H1 (cell line): ENCODE results near the gene ASRGL1. TPM values are rescaled to one million over a fixed set of nuclear protein-coding genes. Genes with fewer than 3 reads are reported as not detected.
"Not testable (repeated sequence)": the region's sequence is repeated elsewhere in the genome, so short reads cannot be mapped to it uniquely, and the experiment has no call there.

Source experiments
- CTCF ChIA-PET: fragments of 300-600 bp; sonication (Branson Sonifier 250); formaldehyde crosslinking; loops from one replicate; lab custom pipeline; 2021; ENCODE audit not compliant: partially characterized antibody; lab: Charles Lee
- POLR2A ChIA-PET: fragments of 300-600 bp; sonication (Branson Sonifier 250); formaldehyde crosslinking; loops from one replicate; lab custom pipeline; 2021; ENCODE audit warnings: inconsistent platforms; ENCODE audit not compliant: partially characterized antibody; lab: Charles Lee
- DNase-seq, 2 experiments: peaks; one replicate each; pipeline versions ENCODE4 v3.0.0 to v3.0.0-alpha.2; 2010 to 2022; ENCODE audit warnings: low spot score in 2 of 2, low read depth in 1 of 2, mixed read lengths in 1 of 2
- FAIRE-seq: peaks from 2 replicates; lab custom pipeline; 2011; peaks lifted over from hg19 to GRCh38; lab: Jason Lieb, UNC
- H2AFZ ChIP-seq: 2 replicates; pipeline ENCODE4 v1.8.1; 2012; ENCODE audit warnings: low read length, inconsistent platforms
- H2AK5ac ChIP-seq: 2 replicates; pipeline ENCODE4 v1.6.1; 2013; ENCODE audit warnings: low read depth, low read length
- H2BK120ac ChIP-seq: replicated peaks from 2 replicates; pipeline ENCODE3; 2013; ENCODE audit warnings: low read depth, low read length, inconsistent platforms
- H2BK12ac ChIP-seq: 2 replicates; pipeline ENCODE4 v1.6.1; 2013; ENCODE audit warnings: low read depth, low read length
- H2BK15ac ChIP-seq: 2 replicates; pipeline ENCODE4 v1.6.1; 2013; ENCODE audit warnings: low read length
- H2BK20ac ChIP-seq: 2 replicates; pipeline ENCODE4 v1.6.1; 2013; ENCODE audit warnings: low read length
- H2BK5ac ChIP-seq: 2 replicates; pipeline ENCODE4 v1.6.1; 2013; ENCODE audit warnings: low read depth, low read length
- H3K14ac ChIP-seq: 2 replicates; pipeline ENCODE4 v1.6.1; 2013; ENCODE audit warnings: inconsistent platforms; ENCODE audit not compliant: insufficient read length
- H3K18ac ChIP-seq: 2 replicates; pipeline ENCODE4 v1.6.1; 2013; ENCODE audit warnings: low read length; ENCODE audit errors: extremely low read depth
- H3K23ac ChIP-seq: 2 replicates; pipeline ENCODE4 v1.6.1; 2013; ENCODE audit warnings: inconsistent platforms; ENCODE audit not compliant: insufficient read length
- H3K23me2 ChIP-seq: 2 replicates; pipeline ENCODE4 v1.6.1; 2013; ENCODE audit warnings: low read depth, low read length
- H3K27ac ChIP-seq: 2 replicates; pipeline ENCODE4 v1.6.1; 2011; ENCODE audit warnings: low read depth, low read length, inconsistent platforms
- H3K27me3 ChIP-seq, 4 experiments: replicated peaks in 1 of 4; 1 replicate in 1 of 4; 2 replicates in 3 of 4; pipeline versions ENCODE4 v1.6.1 to v1.8.1; 2011 to 2013; ENCODE audit warnings: low read length in 3 of 4, mild to moderate bottlenecking in 3 of 4, inconsistent platforms in 2 of 4, mixed read lengths in 2 of 4, moderate library complexity in 1 of 4; ENCODE audit not compliant: control insufficient read depth in 3 of 4, insufficient read depth in 3 of 4; ENCODE audit errors: extremely low read depth in 1 of 4
- H3K36me3 ChIP-seq, 4 experiments: 2 replicates each; pipeline versions ENCODE4 v1.6.1 to v1.8.1; 2011 to 2013; ENCODE audit warnings: mild to moderate bottlenecking in 4 of 4, low read length in 3 of 4, moderate library complexity in 2 of 4, control low read depth in 1 of 4, inconsistent platforms in 1 of 4; ENCODE audit not compliant: insufficient read depth in 4 of 4, control insufficient read depth in 2 of 4
- H3K4ac ChIP-seq: replicated peaks from 2 replicates; pipeline ENCODE3; 2013; ENCODE audit warnings: low read length, low read depth, mixed read lengths, inconsistent platforms; ENCODE audit not compliant: insufficient read length
- H3K4me1 ChIP-seq, 4 experiments: replicated peaks in 1 of 4; 1 replicate in 1 of 4; 2 replicates in 3 of 4; pipeline versions ENCODE4 v1.6.1 to v1.8.1; 2011 to 2013; ENCODE audit warnings: low read length in 3 of 4, inconsistent platforms in 2 of 4, mixed read lengths in 1 of 4; ENCODE audit not compliant: insufficient read depth in 4 of 4, control insufficient read depth in 3 of 4
- H3K4me2 ChIP-seq, 2 experiments: 2 replicates each; pipeline versions ENCODE4 v1.6.1 to v1.8.1; 2011 to 2013; ENCODE audit warnings: low read depth in 2 of 2, low read length in 2 of 2, control low read depth in 1 of 2, inconsistent platforms in 1 of 2, mild to moderate bottlenecking in 1 of 2; ENCODE audit not compliant: insufficient read depth in 1 of 2
- H3K4me3 ChIP-seq, 4 experiments: fragments of 200-600, 300-600 bp in 1 of 4; sonication (generic), shearing (Covaris generic), sonication (Bioruptor Twin) in 1 of 4; 2 replicates each; pipeline versions ENCODE4 v1.5.1 to v1.8.1; 2011 to 2016; ENCODE audit warnings: low read length in 4 of 4, low read depth in 3 of 4, control low read depth in 2 of 4, inconsistent platforms in 2 of 4, mild to moderate bottlenecking in 2 of 4, mixed read lengths in 1 of 4, moderate library complexity in 1 of 4; ENCODE audit not compliant: insufficient read depth in 2 of 4; ENCODE audit errors: extremely low read depth in 1 of 4
- H3K56ac ChIP-seq: replicated peaks from 2 replicates; pipeline ENCODE3; 2013; ENCODE audit warnings: low read depth, mild to moderate bottlenecking, mixed read lengths, low read length, inconsistent platforms; ENCODE audit not compliant: insufficient read length
- H3K79me1 ChIP-seq: 2 replicates; pipeline ENCODE4 v1.6.1; 2013; ENCODE audit warnings: low read depth, low read length, control low read depth
- H3K79me2 ChIP-seq, 2 experiments: 2 replicates each; pipeline versions ENCODE4 v1.6.1 to v1.8.1; 2012 to 2013; ENCODE audit warnings: low read length in 2 of 2, mild to moderate bottlenecking in 2 of 2, inconsistent platforms in 1 of 2; ENCODE audit not compliant: insufficient read depth in 2 of 2, control insufficient read depth in 1 of 2
- H3K9ac ChIP-seq, 4 experiments: replicated peaks in 1 of 4; 1 replicate in 1 of 4; 2 replicates in 3 of 4; pipeline versions ENCODE4 v1.6.1 to v1.8.1; 2011 to 2013; ENCODE audit warnings: low read depth in 3 of 4, low read length in 3 of 4, control low read depth in 2 of 4, mild to moderate bottlenecking in 2 of 4, moderate library complexity in 2 of 4, inconsistent platforms in 1 of 4; ENCODE audit errors: extremely low read depth in 1 of 4
- H3K9me3 ChIP-seq, 2 experiments: 2 replicates each; pipeline versions ENCODE4 v1.6.1 to v1.8.1; 2012 to 2013; ENCODE audit warnings: mild to moderate bottlenecking in 2 of 2, moderate library complexity in 2 of 2, control low read depth in 1 of 2, inconsistent platforms in 1 of 2, low read depth in 1 of 2, low read length in 1 of 2, mixed read lengths in 1 of 2; ENCODE audit not compliant: insufficient read depth in 2 of 2
- H4K20me1 ChIP-seq, 2 experiments: replicated peaks in 1 of 2; 2 replicates each; pipeline versions ENCODE3 to v1.8.1; 2011 to 2013; ENCODE audit warnings: inconsistent platforms in 2 of 2, low read length in 2 of 2, mild to moderate bottlenecking in 1 of 2; ENCODE audit not compliant: insufficient read depth in 2 of 2, control insufficient read depth in 1 of 2
- H4K5ac ChIP-seq: 2 replicates; pipeline ENCODE4 v1.6.1; 2013; ENCODE audit warnings: low read length, low read depth, mixed read lengths, inconsistent platforms; ENCODE audit not compliant: insufficient read length
- H4K8ac ChIP-seq: 2 replicates; pipeline ENCODE4 v1.8.0; 2013; ENCODE audit warnings: mild to moderate bottlenecking, moderate library complexity, low read length, inconsistent platforms; ENCODE audit not compliant: insufficient read depth; ENCODE audit errors: extremely low read depth
- H4K91ac ChIP-seq: replicated peaks from 2 replicates; pipeline ENCODE3; 2013; ENCODE audit warnings: low read length, mixed read lengths, inconsistent platforms; ENCODE audit not compliant: insufficient read length
- WGBS, 2 experiments: shearing (Covaris generic) in 1 of 2; methylation state at CpG; one replicate each; pipeline versions ENCODE4 v1.1.6 to v1.1.7; 2013 to 2015; ENCODE audit warnings: low lambda C conversion rate in 2 of 2, mixed read lengths in 2 of 2, inconsistent platforms in 1 of 2, low coverage in 1 of 2, missing lambda C conversion rate in 1 of 2; ENCODE audit not compliant: insufficient replicate concordance in 2 of 2, insufficient coverage in 1 of 2, insufficient read length in 1 of 2; ENCODE audit errors: extremely low coverage in 1 of 2, missing lambda C conversion rate in 1 of 2; 5-methylcytosine and 5-hydroxymethylcytosine counted together
- polyA plus RNA-seq, 7 experiments: library from polyadenylated mRNA; depleted of rRNA in 3 of 7; stranded (reverse) in 5 of 7; unstranded in 2 of 7; fragments of >200 nt in 5 of 7; fragments of 200-250 nt in 2 of 7; gene quantifications; 1 replicate in 5 of 7; 2 replicates in 1 of 7; 4 replicates in 1 of 7; pipeline versions ENCODE4 v1.2.1 to v1.2.3, GENCODE V29; 2011 to 2013; ENCODE audit warnings: missing spikeins in 2 of 7, mixed read lengths in 2 of 7
- total RNA-seq: library from RNA; stranded (reverse); fragmentation: NEBNext Ultra II Directional; extraction: Animal tissue kit (Norgen Biotek cat#: 25700); gene quantifications from 2 replicates; pipeline ENCODE4 v1.2.1, GENCODE V29; 2021

The ASRGL1 gene
- total and polyA plus RNA-seq, 2 of the 8 experiments (the other 6 are each of a cell fraction or from before 2014, with no cell fraction given), result 19.9 to 23.5 TPM

DNA sequence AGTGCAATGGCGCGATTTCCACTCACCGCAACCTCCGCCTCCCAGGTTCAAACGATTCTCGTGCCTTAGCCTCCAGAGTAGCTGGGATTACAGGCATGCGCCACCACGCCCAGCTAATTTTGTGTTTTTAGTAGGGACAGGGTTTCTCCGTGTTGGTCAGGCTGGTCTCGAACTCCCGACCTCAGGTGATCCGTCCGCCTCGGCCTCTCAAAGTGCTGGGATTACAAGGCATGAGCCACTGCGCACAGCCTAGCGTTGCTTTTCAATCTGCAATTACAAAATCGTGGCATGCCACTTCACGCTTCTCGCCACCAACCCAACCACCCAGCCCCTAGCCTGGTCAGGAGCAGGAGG is 322 bp upstream of the ASRGL1 start:
- H2BK20ac ChIP-seq, H4K5ac ChIP-seq, H2AK5ac ChIP-seq, H3K79me2 ChIP-seq, H3K56ac ChIP-seq, H3K14ac ChIP-seq, H2BK12ac ChIP-seq, H3K9me3 ChIP-seq, H2BK5ac ChIP-seq, H3K4ac ChIP-seq, H3K4me1 ChIP-seq, POLR2A ChIA-PET, H3K23ac ChIP-seq, H4K20me1 ChIP-seq, H3K27ac ChIP-seq, H3K79me1 ChIP-seq, DNase-seq, H4K91ac ChIP-seq, H2BK120ac ChIP-seq, H3K36me3 ChIP-seq, FAIRE-seq, H3K23me2 ChIP-seq: not testable (repeated sequence)
- Histone ChIP-seq H3K27me3 (peaks cover 0 to 10% (median 4%) of the 10 kb centered on the region in 4 experiments; a peak in 3 of 7 replicates), H2BK15ac (0 out of 2 replicates have a peak overlapping the region, but pooled peaks have one; percentile 81), H3K4me2 (peak overlapping the region; percentile 80 to 93), H3K18ac (0 out of 2 replicates have a peak overlapping the region, but pooled peaks have one; percentile 42), H3K9ac (0 out of 7 replicates have a peak overlapping the region, but pooled peaks of 2 of the 4 experiments have one; percentile 9 to 10), H2AFZ (0 out of 2 replicates have a peak overlapping the region, but pooled peaks have one; percentile 4), H3K4me3 (peak overlapping the region; percentile 59 to 77 (median 72); a peak in 7 of 8 replicates), H4K8ac (peak overlapping the region; percentile 81)
- WGBS, 2 experiments, result 74% methylated on average over 18 of the region's 19 CpGs; no CpG with 5 or more reads in 1 of the 2 experiments
- CTCF ChIA-PET, result interaction anchor here (1.4 to 5.5 kb wide), 3 partner anchors 37 to 128 kb away, joined by 3 to 82 read pairs (median 13); no protein-coding TSS in a partner anchor
